Progenitor cell of endocrine pancreas (in vitro differentiated cells): Measurements from ENCODE around the gene LHX4. TPM values are rescaled to one million over a fixed set of nuclear protein-coding genes. Genes with fewer than 3 reads are reported as not detected.

Source experiments
- DNase-seq: peaks from one replicate; pipeline ENCODE4 v3.0.0; 2021; ENCODE audit warnings: low spot score; ENCODE audit not compliant: unreplicated experiment
- H3K27ac Mint-ChIP-seq: 2 replicates; pipeline ENCODE4 v1.8.0; 2021; ENCODE audit warnings: mild to moderate bottlenecking, moderate library complexity, mixed read lengths
- H3K27me3 Mint-ChIP-seq: 2 replicates; pipeline ENCODE4 v1.8.0; 2021; ENCODE audit warnings: mixed read lengths
- H3K36me3 Mint-ChIP-seq: 2 replicates; pipeline ENCODE4 v1.8.0; 2022; ENCODE audit warnings: mixed read lengths; ENCODE audit not compliant: insufficient read depth
- H3K4me1 Mint-ChIP-seq: 2 replicates; pipeline ENCODE4 v1.8.0; 2021; ENCODE audit warnings: low read depth, mixed read lengths
- H3K4me3 Mint-ChIP-seq: 2 replicates; pipeline ENCODE4 v1.8.0; 2021; ENCODE audit warnings: low read depth, mild to moderate bottlenecking, moderate library complexity, mixed read lengths
- H3K9me3 Mint-ChIP-seq: 2 replicates; pipeline ENCODE4 v1.8.0; 2021; ENCODE audit warnings: low read depth, mixed read lengths
- CTCF ChIP-seq: fragments of 200-600 bp; sonication (generic); IDR thresholded peaks from one replicate; pipeline ENCODE4 v1.5.0; 2021; ENCODE audit warnings: antibody characterized with exemption, mild to moderate bottlenecking; ENCODE audit not compliant: unreplicated experiment
- total RNA-seq: library from RNA; stranded (reverse); gene quantifications from 2 replicates; pipeline ENCODE4 v1.2.1, GENCODE V29; 2021

LHX4 gene
- total RNA-seq, 1 donor from 2014 or later = 0.55 TPM

GRCh38 chr1:180228648-180229482 is 1.2 kb upstream of the LHX4 start:
- TF ChIP-seq CTCF = no peak
- DNase-seq = no peak
- peaks cover 88% of the 10 kb centered on the region for H3K27me3 Mint-ChIP-seq
- peaks cover 2% of the 10 kb centered on the region for H3K4me1 Mint-ChIP-seq
- H3K27ac Mint-ChIP-seq = peak overlapping the region; percentile 82
- peak overlapping the region; percentile 66 for H3K4me3 Mint-ChIP-seq
- no peaks in the 10 kb centered on the region for H3K9me3 Mint-ChIP-seq
- no peaks in the 10 kb centered on the region for H3K36me3 Mint-ChIP-seq

GRCh38 chr1:180230416-180230790 is 339 bp downstream of the LHX4 start:
- Mint-ChIP-seq H3K27me3 (peaks cover 88% of the 10 kb centered on the region), H3K36me3 (no peaks in the 10 kb centered on the region), H3K27ac (no peak overlapping the region), H3K4me1 (peaks cover 6% of the 10 kb centered on the region), H3K4me3 (peak overlapping the region; percentile 60), H3K9me3 (no peaks in the 10 kb centered on the region)
- no peak for DNase-seq
- no peak for TF ChIP-seq CTCF

- DNase-seq = no peak
- no peaks in the 10 kb centered on the region for H3K36me3 Mint-ChIP-seq
Observed at GRCh38 chr1:180230791-180231505, 884 bp downstream of the LHX4 start.

GRCh38 chr1:180231506-180231921 is 1.4 kb downstream of the LHX4 start:
- H3K36me3 Mint-ChIP-seq = no peaks in the 10 kb centered on the region
- peaks cover 9% of the 10 kb centered on the region for H3K4me1 Mint-ChIP-seq
- peaks cover 88% of the 10 kb centered on the region for H3K27me3 Mint-ChIP-seq
- DNase-seq = no peak
- no peak for TF ChIP-seq CTCF
- H3K4me3 Mint-ChIP-seq = peak overlapping the region; percentile 71
- H3K27ac Mint-ChIP-seq = peak overlapping the region; percentile 16
- H3K9me3 Mint-ChIP-seq = no peaks in the 10 kb centered on the region

More at GRCh38 chr1:180230791-180231505, 884 bp downstream of the LHX4 start:
- H3K9me3 Mint-ChIP-seq = no peaks in the 10 kb centered on the region
- H3K27me3 Mint-ChIP-seq = peaks cover 88% of the 10 kb centered on the region
- peak overlapping the region; percentile 71 for H3K4me3 Mint-ChIP-seq
- TF ChIP-seq CTCF = no peak
- H3K27ac Mint-ChIP-seq = no peak overlapping the region
- H3K4me1 Mint-ChIP-seq = peaks cover 9% of the 10 kb centered on the region

GRCh38 chr1:180231936-180232335 is 1.9 kb downstream of the LHX4 start:
- no peaks in the 10 kb centered on the region for H3K9me3 Mint-ChIP-seq
- peak overlapping the region; percentile 71 for H3K4me3 Mint-ChIP-seq
- no peaks in the 10 kb centered on the region for H3K36me3 Mint-ChIP-seq
- peaks cover 9% of the 10 kb centered on the region for H3K4me1 Mint-ChIP-seq
- TF ChIP-seq CTCF = no peak
- no peak overlapping the region for H3K27ac Mint-ChIP-seq
- H3K27me3 Mint-ChIP-seq = peaks cover 88% of the 10 kb centered on the region
- DNase-seq = no peak
